ENCODE data around the gene JAK2.

The JAK2 gene

GRCh38 chr9:5112109-5112592 is 127.1 kb downstream of the JAK2 start:
- H3K27ac ChIP-seq: no peak overlapping the region
- TF ChIP-seq ZFX (IDR thresholded peaks at IDR 0.05; ENCODE audit: borderline replicate concordance) (no peak), CTCF (IDR thresholded peaks at IDR 0.05) (no peak)

- TF ChIP-seq ZFX (IDR thresholded peaks at IDR 0.05; ENCODE audit: borderline replicate concordance) (no peak), CTCF (IDR thresholded peaks at IDR 0.05) (no peak)
- H3K27ac ChIP-seq: no peak overlapping the region
Observed at GRCh38 chr9:5112646-5113045, 127.6 kb downstream of the JAK2 start.

DNA sequence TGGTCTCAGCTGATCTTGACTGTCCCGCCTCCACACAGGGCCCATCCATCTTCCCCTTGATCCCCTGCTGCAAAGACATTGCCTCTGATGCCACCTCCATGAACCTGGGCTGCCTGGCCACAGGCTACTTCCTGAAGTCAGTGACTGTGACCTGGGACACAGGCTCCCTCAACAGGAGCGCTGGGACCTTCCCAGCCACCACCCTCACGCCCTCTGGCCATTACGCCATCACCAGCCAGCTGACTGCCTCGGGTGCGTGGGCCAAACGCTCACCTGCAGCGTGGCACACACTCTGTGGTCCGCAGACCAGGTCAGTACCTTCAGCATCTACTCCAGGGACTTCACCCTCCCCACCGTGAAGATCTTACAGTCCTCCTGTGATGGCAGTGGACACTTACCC is 128.5 kb downstream of the JAK2 start:
- TF ChIP-seq CTCF (IDR thresholded peaks at IDR 0.05) (no peak), ZFX (IDR thresholded peaks at IDR 0.05; ENCODE audit: borderline replicate concordance) (no peak)
- H3K27ac ChIP-seq: no peak overlapping the region

GRCh38 chr9:5113994-5114748 is 129.1 kb downstream of the JAK2 start:
- H3K27ac ChIP-seq: no peak overlapping the region

GRCh38 chr9:5122116-5122515 is 137.0 kb downstream of the JAK2 start:
- TF ChIP-seq ZFX (IDR thresholded peaks at IDR 0.05; ENCODE audit: borderline replicate concordance) (no peak), CTCF (IDR thresholded peaks at IDR 0.05) (no peak)
- H3K27ac ChIP-seq: no peak overlapping the region

More at GRCh38 chr9:5113994-5114748, 129.1 kb downstream of the JAK2 start:
- no peak for TF ChIP-seq CTCF (IDR thresholded peaks at IDR 0.05)
- TF ChIP-seq ZFX (IDR thresholded peaks at IDR 0.05; ENCODE audit: borderline replicate concordance): no peak

- no peak for TF ChIP-seq CTCF (IDR thresholded peaks at IDR 0.05)
- TF ChIP-seq ZFX (IDR thresholded peaks at IDR 0.05; ENCODE audit: borderline replicate concordance): no peak
- no peak overlapping the region for H3K27ac ChIP-seq
Observed at GRCh38 chr9:5122516-5122915, 137.4 kb downstream of the JAK2 start.

GRCh38 chr9:5140151-5140550 is 155.1 kb downstream of the JAK2 start:
- no peak for TF ChIP-seq ZFX (IDR thresholded peaks at IDR 0.05; ENCODE audit: borderline replicate concordance)
- no peak for TF ChIP-seq CTCF (IDR thresholded peaks at IDR 0.05)
- no peak overlapping the region for H3K27ac ChIP-seq

Measured in 22Rv1 (cell line).